GM12878 (cell line): ENCODE measurements around the gene AP4S1. TPM values are rescaled to one million over a fixed set of nuclear protein-coding genes. Genes with fewer than 3 reads are reported as not detected.

Experiments
- ATAC-seq: fragments of 200-7000 bp; cut with Tn5 transposase; 3 replicates; pipeline ENCODE4 v1.9.1; 2020; ENCODE audit warnings: mild to moderate bottlenecking, moderate library complexity
- BruUV-seq: library from RNA; stranded (reverse); fragments of 400-500 nt; replicated peaks from 2 replicates; lab custom pipeline; 2021; lab: Mats Ljungman, UMichigan
- CTCF ChIA-PET: fragments of 300-600 bp; sonication (Branson Sonifier 250); formaldehyde crosslinking; extraction: SDS; loops from one replicate; lab custom pipeline; 2021; ENCODE audit warnings: inconsistent platforms; lab: Yijun Ruan, JAX
- POLR2A ChIA-PET: fragments of 350-600 bp; formaldehyde crosslinking; extraction: SDS; loops from one replicate; lab custom pipeline; 2021; ENCODE audit warnings: inconsistent platforms; lab: Charles Lee
- RAD21 ChIA-PET: fragments of 300-600 bp; sonication (Branson Sonifier 250); formaldehyde crosslinking; loops from one replicate; lab custom pipeline; 2023; ENCODE audit warnings: antibody characterized with exemption; ENCODE audit not compliant: unreplicated experiment; lab: Charles Lee
- SMC1A ChIA-PET: fragments of 300-600 bp; sonication (Branson Sonifier 250); formaldehyde crosslinking; loops from one replicate; lab custom pipeline; 2023; ENCODE audit not compliant: unreplicated experiment, uncharacterized antibody; lab: Charles Lee
- DNase-seq: peaks from one replicate; pipeline ENCODE4 v3.0.0-alpha.2; 2011; ENCODE audit warnings: low read depth, low spot score
- FAIRE-seq: peaks from 3 replicates; lab custom pipeline; 2011; peaks lifted over from hg19 to GRCh38; lab: Jason Lieb, UNC
- H2AFZ ChIP-seq: 2 replicates; pipeline ENCODE4 v1.6.0; 2011; ENCODE audit warnings: low read depth, low read length, control low read depth; ENCODE audit not compliant: control insufficient read depth
- H3K27ac ChIP-seq: 2 replicates; pipeline ENCODE4 v1.5.1; 2011; ENCODE audit warnings: control low read depth; ENCODE audit not compliant: control insufficient read depth, insufficient read depth
- H3K27me3 ChIP-seq, 2 experiments: replicated peaks in 1 of 2; 2 replicates each; pipeline versions ENCODE4 v1.6.0 to v1.6.1; 2011; ENCODE audit warnings: low read length in 1 of 2; ENCODE audit not compliant: control insufficient read depth in 2 of 2, insufficient read depth in 2 of 2
- H3K36me3 ChIP-seq, 2 experiments: 2 replicates each; pipeline ENCODE4 v1.5.1; 2011; ENCODE audit warnings: low read length in 1 of 2; ENCODE audit not compliant: control insufficient read depth in 2 of 2, insufficient read depth in 2 of 2
- H3K4me1 ChIP-seq: 2 replicates; pipeline ENCODE4 v1.6.1; 2011; ENCODE audit warnings: mild to moderate bottlenecking, low read length, moderate library complexity, mixed read lengths; ENCODE audit not compliant: control insufficient read depth, insufficient read depth
- H3K4me2 ChIP-seq: 2 replicates; pipeline ENCODE4 v1.6.0; 2011; ENCODE audit warnings: control low read depth; ENCODE audit not compliant: control insufficient read depth, insufficient read depth
- H3K4me3 ChIP-seq: fragments of 200-600 bp; sonication (generic); 2 replicates; pipeline ENCODE4 v1.5.1; 2016
- H3K79me2 ChIP-seq: 2 replicates; pipeline ENCODE4 v1.6.0; 2011; ENCODE audit warnings: low read length; ENCODE audit not compliant: control insufficient read depth, insufficient read depth
- H3K9ac ChIP-seq: 2 replicates; pipeline ENCODE4 v1.8.0; 2011; ENCODE audit warnings: low read length, control low read depth, mixed read lengths; ENCODE audit not compliant: control insufficient read depth, insufficient read depth
- H3K9me3 ChIP-seq: replicated peaks from 3 replicates; pipeline ENCODE4 v1.5.1; 2011; ENCODE audit warnings: mild to moderate bottlenecking, low read length; ENCODE audit not compliant: control insufficient read depth, insufficient read depth
- H4K20me1 ChIP-seq: 2 replicates; pipeline ENCODE4 v1.6.0; 2011; ENCODE audit not compliant: control insufficient read depth, insufficient read depth
- MTA2 ChIP-seq: fragments of 450-650 bp; IDR thresholded peaks from 2 replicates; pipeline ENCODE4 v1.6.1; 2016; ENCODE audit warnings: low read depth, mild to moderate bottlenecking, moderate library complexity
- NFYB ChIP-seq: IDR thresholded peaks from 2 replicates; pipeline ENCODE4 v1.6.1; 2011; ENCODE audit warnings: low read depth, mild to moderate bottlenecking, low read length, improper control_type of control experiment, moderate library complexity; ENCODE audit not compliant: insufficient read depth
- NR2F1 ChIP-seq: fragments of 450-650 bp; conservative IDR thresholded peaks from 2 replicates; pipeline ENCODE4 v1.6.1; 2017; ENCODE audit warnings: mild to moderate bottlenecking
- TCF7 ChIP-seq: IDR thresholded peaks from 2 replicates; pipeline ENCODE4 v1.6.1; 2014; ENCODE audit warnings: antibody characterized with exemption, borderline replicate concordance
- ZBED1 ChIP-seq: IDR thresholded peaks from 2 replicates; pipeline ENCODE4 v1.6.1; 2016; ENCODE audit warnings: borderline replicate concordance
- WGBS: methylation state at CpG from one replicate; pipeline ENCODE4 v1.1.6; 2016; ENCODE audit warnings: low lambda C conversion rate; ENCODE audit not compliant: insufficient replicate concordance, insufficient coverage; ENCODE audit errors: missing lambda C conversion rate; 5-methylcytosine and 5-hydroxymethylcytosine counted together
- in situ Hi-C: fragments of 300-500 bp; cut with MboI; formaldehyde crosslinking; loops from 9 replicates; pipeline ENCODE4 v1.14.3; 2018; ENCODE audit warnings: mixed read lengths
- intact Hi-C: fragments of 100-400 bp; cut with micrococcal nuclease; formaldehyde crosslinking; loops from one replicate; pipeline ENCODE4 v1.14.2; 2022; ENCODE audit not compliant: unreplicated experiment
- polyA plus RNA-seq, 11 experiments: library from polyadenylated mRNA; depleted of rRNA in 4 of 11; unstranded in 6 of 11; stranded (reverse) in 5 of 11; fragments of >200 nt; fragmentation: Nextera tagmentation in 4 of 11; fragmentation: Illumina TruSeq in 1 of 11; extraction: Ambion mirVana in 4 of 11; extraction: Trizol in 1 of 11; gene quantifications; 1 replicate in 1 of 11; 2 replicates in 10 of 11; pipeline versions ENCODE4 v1.2.1 to v1.2.3, GENCODE V29; 2011 to 2016; ENCODE audit warnings: inconsistent platforms in 2 of 11, missing spikeins in 2 of 11, low read depth in 1 of 11
- total RNA-seq, 4 experiments: library from RNA; depleted of rRNA in 3 of 4; stranded (reverse); fragments of >200 nt in 3 of 4; fragmentation: Illumina TruSeq in 1 of 4; extraction: Trizol in 1 of 4; gene quantifications; 2 replicates each; pipeline versions ENCODE4 v1.2.1 to v1.2.3, GENCODE V29; 2013 to 2021
- TF ChIP-seq, protein P1 (sequence below): IDR thresholded peaks from 2 replicates; pipeline ENCODE4 v1.6.1; 2011; ENCODE audit warnings: borderline replicate concordance, low read depth, mild to moderate bottlenecking, moderate library complexity, low read length; ENCODE audit not compliant: insufficient read depth, poor library complexity, severe bottlenecking

AP4S1 gene
- total and polyA plus RNA-seq, 10 of the 15 experiments (the other 5 are each of a cell fraction or from before 2014, with no cell fraction given) = 3.6 to 9.0 (median 5.7) TPM

GRCh38 chr14:31038521-31039166, 13.2 kb downstream of the AP4S1 start:
- no peaks in the 10 kb centered on the region for H3K9me3 ChIP-seq
- intact Hi-C loops = no loop called here
- DNase-seq = no peak
- CTCF ChIA-PET = interaction anchor here (0.7 to 1.6 kb wide), 4 partner anchors 10 to 48 kb away, joined by 3 to 9 read pairs (median 3); partner anchors contain the start of genes AP4S1 and STRN3
- H3K4me2 ChIP-seq = no peak overlapping the region
- TF ChIP-seq NFYB = no peak
- no peak for TF ChIP-seq ZBED1
- peak; percentile 59; the same call in 1 of the 2 replicates for TF ChIP-seq MTA2
- TF ChIP-seq, protein P1, sequence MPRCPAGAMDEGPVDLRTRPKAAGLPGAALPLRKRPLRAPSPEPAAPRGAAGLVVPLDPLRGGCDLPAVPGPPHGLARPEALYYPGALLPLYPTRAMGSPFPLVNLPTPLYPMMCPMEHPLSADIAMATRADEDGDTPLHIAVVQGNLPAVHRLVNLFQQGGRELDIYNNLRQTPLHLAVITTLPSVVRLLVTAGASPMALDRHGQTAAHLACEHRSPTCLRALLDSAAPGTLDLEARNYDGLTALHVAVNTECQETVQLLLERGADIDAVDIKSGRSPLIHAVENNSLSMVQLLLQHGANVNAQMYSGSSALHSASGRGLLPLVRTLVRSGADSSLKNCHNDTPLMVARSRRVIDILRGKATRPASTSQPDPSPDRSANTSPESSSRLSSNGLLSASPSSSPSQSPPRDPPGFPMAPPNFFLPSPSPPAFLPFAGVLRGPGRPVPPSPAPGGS = peak; percentile 76
- no peak for TF ChIP-seq TCF7
- 0 out of 2 replicates have a peak, but pooled peaks have one; percentile 27 for TF ChIP-seq NR2F1
- TF ChIP-seq, all 136 proteins: peak for 3
- Histone ChIP-seq H3K79me2 (no peaks in the 10 kb centered on the region), H4K20me1 (no peaks in the 10 kb centered on the region), H2AFZ (no peak overlapping the region), H3K4me3 (no peak overlapping the region), H3K4me1 (no peaks in the 10 kb centered on the region), H3K27ac (no peak overlapping the region), H3K27me3 (no peaks in the 10 kb centered on the region), H3K9ac (no peak overlapping the region), H3K36me3 (no peaks in the 10 kb centered on the region)
- in situ Hi-C loops = no loop called here
- ATAC-seq = peak; percentile 71
- ChIA-PET POLR2A (interaction anchor here (0.7 to 2.4 kb wide), 5 partner anchors 10 to 186 kb away, joined by 3 to 13 read pairs (median 5); partner anchors contain the start of genes AP4S1 and STRN3), RAD21 (interaction anchor here (1.1 to 1.6 kb wide), 3 partner anchors 11 to 39 kb away, joined by 3 to 8 read pairs (median 3); no protein-coding TSS in a partner anchor), SMC1A (interaction anchor here (0.9 to 2.6 kb wide), 6 partner anchors 12 to 62 kb away, joined by 3 to 8 read pairs (median 4); partner anchors contain the start of genes AP4S1 and STRN3)
- FAIRE-seq = no peak
- no TSS peak for BruUV-seq
- WGBS = 46% methylated on average over 3 of the region's 3 CpGs
